Ishikawa (cell line): Measurements from ENCODE around the gene DOCK3.

Experiments used
- CEBPB ChIP-seq: IDR thresholded peaks from 2 replicates; pipeline ENCODE4 v1.6.1; 2012
- EP300 ChIP-seq: IDR thresholded peaks from 2 replicates; pipeline ENCODE4 v1.6.1; 2012; ENCODE audit warnings: borderline replicate concordance
- FOXM1 ChIP-seq: IDR thresholded peaks from 2 replicates; pipeline ENCODE4 v1.6.1; 2012; ENCODE audit warnings: low read depth, borderline replicate concordance
- RAD21 ChIP-seq: IDR thresholded peaks from 2 replicates; pipeline ENCODE4 v1.6.1; 2012; ENCODE audit warnings: low read depth
- TAF1 ChIP-seq: IDR thresholded peaks from 2 replicates; pipeline ENCODE4 v1.6.1; 2012; ENCODE audit warnings: low read depth, mild to moderate bottlenecking
- TCF12 ChIP-seq: IDR thresholded peaks from 2 replicates; pipeline ENCODE4 v1.6.1; 2012; ENCODE audit warnings: low read depth
- TEAD4 ChIP-seq: IDR thresholded peaks from 2 replicates; pipeline ENCODE4 v1.6.1; 2012
- YY1 ChIP-seq: IDR thresholded peaks from 2 replicates; pipeline ENCODE4 v1.6.1; 2012; ENCODE audit warnings: low read depth
- ZBTB7A ChIP-seq: IDR thresholded peaks from 2 replicates; pipeline ENCODE4 v1.6.1; 2012; ENCODE audit warnings: low read depth
- TF ChIP-seq, protein P1 (sequence below): IDR thresholded peaks from 2 replicates; pipeline ENCODE4 v1.6.1; 2012
- TF ChIP-seq, protein P2 (sequence below): IDR thresholded peaks from 2 replicates; pipeline ENCODE4 v1.6.1; 2012; ENCODE audit warnings: low read depth, mild to moderate bottlenecking
- TF ChIP-seq, protein P3 (sequence below): IDR thresholded peaks from 2 replicates; pipeline ENCODE4 v1.6.1; 2012

DNA sequence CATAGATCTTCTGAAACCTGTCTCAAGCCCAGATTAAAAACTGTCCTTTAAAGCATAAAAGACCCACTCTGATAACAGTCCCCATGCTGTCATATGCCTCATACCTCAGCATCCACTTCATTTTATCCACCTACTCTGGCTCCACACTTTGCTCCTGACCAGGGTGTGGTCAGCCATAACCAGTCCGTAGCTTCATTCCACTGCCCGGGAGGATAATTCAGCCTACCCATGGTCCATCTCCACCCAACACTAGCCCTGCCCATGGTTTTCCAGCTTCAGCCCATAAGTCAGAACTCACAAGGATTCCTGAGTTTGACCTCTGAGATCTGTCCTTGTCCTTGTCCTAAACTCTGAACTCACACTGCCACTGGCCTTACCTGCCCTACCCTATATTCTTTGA lies 448.2 kb downstream of the DOCK3 start:
- TF ChIP-seq TCF12, result no peak
- TF ChIP-seq, protein P1, sequence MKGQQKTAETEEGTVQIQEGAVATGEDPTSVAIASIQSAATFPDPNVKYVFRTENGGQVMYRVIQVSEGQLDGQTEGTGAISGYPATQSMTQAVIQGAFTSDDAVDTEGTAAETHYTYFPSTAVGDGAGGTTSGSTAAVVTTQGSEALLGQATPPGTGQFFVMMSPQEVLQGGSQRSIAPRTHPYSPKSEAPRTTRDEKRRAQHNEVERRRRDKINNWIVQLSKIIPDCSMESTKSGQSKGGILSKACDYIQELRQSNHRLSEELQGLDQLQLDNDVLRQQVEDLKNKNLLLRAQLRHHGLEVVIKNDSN, result no peak
- TF ChIP-seq EP300, result no peak
- no peak for TF ChIP-seq CEBPB
- TF ChIP-seq, protein P2, sequence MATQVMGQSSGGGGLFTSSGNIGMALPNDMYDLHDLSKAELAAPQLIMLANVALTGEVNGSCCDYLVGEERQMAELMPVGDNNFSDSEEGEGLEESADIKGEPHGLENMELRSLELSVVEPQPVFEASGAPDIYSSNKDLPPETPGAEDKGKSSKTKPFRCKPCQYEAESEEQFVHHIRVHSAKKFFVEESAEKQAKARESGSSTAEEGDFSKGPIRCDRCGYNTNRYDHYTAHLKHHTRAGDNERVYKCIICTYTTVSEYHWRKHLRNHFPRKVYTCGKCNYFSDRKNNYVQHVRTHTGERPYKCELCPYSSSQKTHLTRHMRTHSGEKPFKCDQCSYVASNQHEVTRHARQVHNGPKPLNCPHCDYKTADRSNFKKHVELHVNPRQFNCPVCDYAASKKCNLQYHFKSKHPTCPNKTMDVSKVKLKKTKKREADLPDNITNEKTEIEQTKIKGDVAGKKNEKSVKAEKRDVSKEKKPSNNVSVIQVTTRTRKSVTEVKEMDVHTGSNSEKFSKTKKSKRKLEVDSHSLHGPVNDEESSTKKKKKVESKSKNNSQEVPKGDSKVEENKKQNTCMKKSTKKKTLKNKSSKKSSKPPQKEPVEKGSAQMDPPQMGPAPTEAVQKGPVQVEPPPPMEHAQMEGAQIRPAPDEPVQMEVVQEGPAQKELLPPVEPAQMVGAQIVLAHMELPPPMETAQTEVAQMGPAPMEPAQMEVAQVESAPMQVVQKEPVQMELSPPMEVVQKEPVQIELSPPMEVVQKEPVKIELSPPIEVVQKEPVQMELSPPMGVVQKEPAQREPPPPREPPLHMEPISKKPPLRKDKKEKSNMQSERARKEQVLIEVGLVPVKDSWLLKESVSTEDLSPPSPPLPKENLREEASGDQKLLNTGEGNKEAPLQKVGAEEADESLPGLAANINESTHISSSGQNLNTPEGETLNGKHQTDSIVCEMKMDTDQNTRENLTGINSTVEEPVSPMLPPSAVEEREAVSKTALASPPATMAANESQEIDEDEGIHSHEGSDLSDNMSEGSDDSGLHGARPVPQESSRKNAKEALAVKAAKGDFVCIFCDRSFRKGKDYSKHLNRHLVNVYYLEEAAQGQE, result no peak
- TF ChIP-seq YY1, result no peak
- TF ChIP-seq TAF1, result no peak
- TF ChIP-seq, protein P3, sequence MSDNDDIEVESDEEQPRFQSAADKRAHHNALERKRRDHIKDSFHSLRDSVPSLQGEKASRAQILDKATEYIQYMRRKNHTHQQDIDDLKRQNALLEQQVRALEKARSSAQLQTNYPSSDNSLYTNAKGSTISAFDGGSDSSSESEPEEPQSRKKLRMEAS, result no peak
- no peak for TF ChIP-seq TEAD4
- TF ChIP-seq FOXM1, result no peak
- no peak for TF ChIP-seq RAD21
- TF ChIP-seq ZBTB7A, result no peak
